ENCODE results near the gene RARG. TPM values are rescaled to one million over a fixed set of nuclear protein-coding genes. Genes with fewer than 3 reads are reported as not detected.

The RARG gene
- total RNA-seq, 1 donor from 2014 or later = 5.5 TPM

- H3K36me3 Mint-ChIP-seq (ENCODE audit: low read depth) = peaks cover 8% of the 10 kb centered on the region
- H3K27ac Mint-ChIP-seq = no peak overlapping the region
- TF ChIP-seq CTCF (IDR thresholded peaks at IDR 0.05) = no peak
- H3K4me1 Mint-ChIP-seq = peaks cover 29% of the 10 kb centered on the region
- DNase-seq = no peak
- ChIA-PET POLR2A (interaction anchor here (0.6 to 3.8 kb wide), 3 partner anchors 45 to 403 kb away, joined by 3 to 66 read pairs (median 4); partner anchors contain the start of genes AAAS, ATF7 and ESPL1), CTCF (no interaction called here)
- peak overlapping the region; percentile 38 for H3K4me3 Mint-ChIP-seq
- H3K9me3 Mint-ChIP-seq = no peaks in the 10 kb centered on the region
- no peaks in the 10 kb centered on the region for H3K27me3 Mint-ChIP-seq
- intact Hi-C loops (cut with micrococcal nuclease) = no loop called here
- ATAC-seq (ENCODE audit: low read depth) = no peak
Measured at GRCh38 chr12:53222806-53223261, 9.2 kb downstream of the RARG start.

DNA sequence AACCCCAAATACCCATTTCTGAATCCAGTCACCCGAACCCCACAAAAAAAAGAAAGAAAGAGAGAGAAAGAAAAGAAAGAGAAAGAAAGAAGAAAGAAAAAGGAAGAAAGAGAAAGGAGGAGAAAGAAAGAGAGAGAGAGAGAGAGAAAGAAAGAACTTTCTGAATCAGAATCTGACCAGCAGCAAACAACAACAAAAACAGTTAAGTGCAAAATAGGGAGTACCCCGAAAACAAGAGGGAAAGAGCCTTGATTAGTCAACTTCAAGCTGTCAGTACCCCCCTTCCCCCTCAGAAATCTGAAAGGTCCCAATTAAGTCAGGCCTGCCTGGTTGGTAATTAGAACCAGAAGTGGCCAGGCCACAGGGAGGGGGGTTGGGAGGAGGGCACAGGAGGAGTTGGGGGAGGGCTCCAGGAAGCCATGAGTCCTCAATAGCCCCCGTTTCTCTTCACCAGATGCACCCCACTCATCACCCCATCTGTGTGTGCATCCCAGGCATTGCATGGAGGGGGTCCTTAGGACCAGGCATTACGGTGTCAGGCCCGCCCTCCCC lies 9.8 kb downstream of the RARG start:
- H3K9me3 Mint-ChIP-seq = no peaks in the 10 kb centered on the region
- ATAC-seq (ENCODE audit: low read depth) (no peak), DNase-seq (no peak)
- CTCF ChIA-PET = interaction anchor here (1.5 kb wide), 2 partner anchors 9 to 10 kb away, joined by 3 to 5 read pairs; no protein-coding TSS in a partner anchor
- H3K4me1 Mint-ChIP-seq = peaks cover 34% of the 10 kb centered on the region
- POLR2A ChIA-PET = interaction anchor here (0.6 to 3.8 kb wide), 3 partner anchors 45 to 404 kb away, joined by 3 to 66 read pairs (median 4); partner anchors contain the start of genes AAAS, ATF7 and ESPL1
- peaks cover 8% of the 10 kb centered on the region for H3K36me3 Mint-ChIP-seq (ENCODE audit: low read depth)
- intact Hi-C loops (cut with micrococcal nuclease) = no loop called here
- no peak for TF ChIP-seq CTCF (IDR thresholded peaks at IDR 0.05)
- no peaks in the 10 kb centered on the region for H3K27me3 Mint-ChIP-seq
- peak overlapping the region; percentile 63 for H3K4me3 Mint-ChIP-seq
- H3K27ac Mint-ChIP-seq = peak overlapping the region; percentile 71

DNA sequence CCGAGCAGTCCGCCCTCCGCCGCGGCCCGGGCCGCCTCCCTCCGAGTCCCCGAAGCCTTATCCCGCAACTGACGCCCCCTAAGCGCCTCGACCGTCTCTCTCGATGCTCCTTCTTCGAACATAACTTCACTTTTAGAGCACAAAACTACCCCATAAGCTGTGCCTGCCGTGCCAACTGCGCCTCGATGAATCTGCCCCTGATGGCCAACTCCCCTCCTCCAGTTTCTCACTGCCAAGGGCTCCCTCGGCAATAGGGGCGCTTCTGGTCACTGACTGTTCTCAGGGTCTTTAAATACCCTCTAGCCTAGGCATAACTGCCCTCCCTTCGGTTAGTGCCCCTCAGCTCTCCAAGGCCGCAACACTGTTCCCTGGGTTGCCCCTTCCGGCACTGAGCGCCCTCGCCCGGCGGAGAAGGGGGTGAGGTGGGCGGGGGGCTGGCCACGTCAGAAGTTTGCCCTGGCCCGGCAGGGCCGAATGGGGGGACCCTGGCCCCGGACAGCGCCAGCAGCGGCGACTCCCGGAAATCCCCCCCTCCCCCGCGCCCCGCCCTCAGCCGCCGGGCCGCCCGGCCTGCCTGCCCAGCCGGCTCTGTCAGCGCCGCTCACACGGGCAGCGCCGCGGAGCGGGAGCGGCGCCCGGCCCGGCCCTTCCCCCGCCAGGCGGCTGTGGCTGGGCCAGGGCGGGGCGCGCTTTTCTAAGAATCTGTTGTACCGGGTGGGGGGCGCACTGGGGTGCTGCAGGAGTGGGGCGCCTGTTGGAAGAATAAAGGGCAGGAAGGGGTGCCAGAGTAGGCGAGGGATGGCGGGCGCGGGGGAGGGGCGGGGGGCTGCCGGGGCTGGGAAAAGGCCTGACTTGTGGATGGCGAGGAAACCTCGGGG lies 10.6 kb downstream of the RARG start:
- H3K4me3 Mint-ChIP-seq = peak overlapping the region; percentile 89
- TF ChIP-seq CTCF (IDR thresholded peaks at IDR 0.05) = no peak
- POLR2A ChIA-PET = interaction anchor here (0.6 to 3.8 kb wide), 18 partner anchors 10 to 243 kb away, joined by 3 to 66 read pairs (median 6); partner anchors contain the start of genes AAAS, CSAD, ESPL1 and MYG1
- H3K9me3 Mint-ChIP-seq = no peaks in the 10 kb centered on the region
- H3K4me1 Mint-ChIP-seq = peaks cover 42% of the 10 kb centered on the region
- peak overlapping the region; percentile 96 for H3K27ac Mint-ChIP-seq
- ATAC-seq (ENCODE audit: low read depth) (peak; percentile 47), DNase-seq (peak; percentile 66)
- peaks cover 8% of the 10 kb centered on the region for H3K36me3 Mint-ChIP-seq (ENCODE audit: low read depth)
- CTCF ChIA-PET = interaction anchor here (1.5 kb wide), 2 partner anchors 8 to 10 kb away, joined by 3 to 5 read pairs; no protein-coding TSS in a partner anchor
- intact Hi-C loops (cut with micrococcal nuclease) = loop anchor here (1.0 to 2.0 kb wide), 8 partner anchors 11 to 100 kb away; partner anchors contain the start of genes AAAS, CSAD, ESPL1 and PFDN5
- no peaks in the 10 kb centered on the region for H3K27me3 Mint-ChIP-seq

DNA sequence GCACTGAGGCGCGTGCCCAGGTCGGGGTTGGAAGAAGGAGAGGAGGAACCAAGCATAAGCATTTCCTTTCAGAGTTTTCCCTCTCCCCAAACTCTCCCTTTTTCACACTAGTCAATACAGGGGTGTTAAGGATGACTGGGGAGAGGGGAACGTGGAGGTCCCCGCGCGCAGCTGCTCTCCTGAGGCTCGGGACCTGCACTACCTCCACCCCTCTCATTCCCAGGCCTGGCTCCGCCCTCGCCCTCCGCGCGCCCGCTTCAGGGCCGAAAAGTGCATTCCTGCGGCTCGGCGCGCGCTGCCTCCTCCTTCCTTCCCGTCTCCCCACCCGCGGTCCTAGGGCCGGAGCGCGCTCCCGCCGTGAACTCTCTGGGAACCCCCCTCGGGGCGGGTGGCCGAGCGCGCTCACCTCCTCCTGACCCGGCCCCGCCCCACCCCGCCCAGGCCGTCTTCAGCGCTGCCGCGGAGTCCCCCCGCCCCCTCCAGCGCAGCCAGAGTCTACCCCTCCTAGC lies 11.3 kb downstream of the RARG start:
- peak overlapping the region; percentile 89 for H3K4me3 Mint-ChIP-seq
- CTCF ChIA-PET = interaction anchor here (0.8 to 14.7 kb wide), 8 partner anchors 7 to 124 kb away, joined by 3 to 298 read pairs (median 4); partner anchors contain the start of genes AAAS, ESPL1 and PFDN5
- TF ChIP-seq CTCF (IDR thresholded peaks at IDR 0.05) = no peak
- no peaks in the 10 kb centered on the region for H3K27me3 Mint-ChIP-seq
- peak overlapping the region; percentile 96 for H3K27ac Mint-ChIP-seq
- POLR2A ChIA-PET = interaction anchor here (0.6 to 3.8 kb wide), 34 partner anchors 9 to 280 kb away, joined by 3 to 66 read pairs (median 4); partner anchors contain the start of genes AAAS, CSAD, ESPL1 and ITGB7
- DNase-seq (peak; percentile 74), ATAC-seq (ENCODE audit: low read depth) (peak; percentile 77)
- peaks cover 8% of the 10 kb centered on the region for H3K36me3 Mint-ChIP-seq (ENCODE audit: low read depth)
- peaks cover 49% of the 10 kb centered on the region for H3K4me1 Mint-ChIP-seq
- intact Hi-C loops (cut with micrococcal nuclease) = loop anchor here (1.0 to 2.0 kb wide), 9 partner anchors 11 to 101 kb away; partner anchors contain the start of genes AAAS, CSAD, ESPL1 and PFDN5
- no peaks in the 10 kb centered on the region for H3K9me3 Mint-ChIP-seq

Data from activated B cell treated with CpG ODN at 0.5 μM for 24 hours (primary cell).